OCI-LY3 (cell line): ENCODE data around the gene ZNF335.
"Not testable (repeated sequence)": the region's sequence is repeated elsewhere in the genome, so short reads cannot be mapped to it uniquely, and the experiment has no call there.

ENCODE experiments used
- H2AFZ ChIP-seq: fragments of 200-600, 300-600 bp; shearing (Covaris generic); 2 replicates; pipeline ENCODE4 v1.6.0; 2014; ENCODE audit warnings: antibody characterized with exemption, low read depth, low read length
- H3K27ac ChIP-seq: fragments of 200-600, 300-600 bp; sonication (generic); 2 replicates; pipeline ENCODE4 v1.5.1; 2014; ENCODE audit warnings: mild to moderate bottlenecking, low read length, moderate library complexity, mixed read lengths
- H3K27me3 ChIP-seq: fragments of 200-600, 300-600 bp; sonication (generic); 2 replicates; pipeline ENCODE4 v1.6.1; 2014; ENCODE audit warnings: low read depth, low read length, mixed read lengths
- H3K36me3 ChIP-seq: fragments of 200-600, 300-600 bp; sonication (generic); replicated peaks from 2 replicates; pipeline ENCODE3; 2014; ENCODE audit warnings: low read depth, low read length, mixed read lengths
- H3K4me1 ChIP-seq: fragments of 300-600, 200-600 bp; sonication (generic); 2 replicates; pipeline ENCODE4 v1.6.1; 2014; ENCODE audit warnings: low read length, mixed read lengths
- H3K4me2 ChIP-seq: fragments of 200-600, 300-600 bp; sonication (generic); 2 replicates; pipeline ENCODE4 v1.6.1; 2014; ENCODE audit warnings: low read length, mixed read lengths
- H3K4me3 ChIP-seq: fragments of 300-600, 200-600 bp; sonication (generic); 2 replicates; pipeline ENCODE4 v1.5.1; 2014; ENCODE audit warnings: antibody characterized with exemption, mild to moderate bottlenecking, low read length, moderate library complexity
- H3K79me2 ChIP-seq: fragments of 300-600, 200-600 bp; shearing (Covaris generic); 2 replicates; pipeline ENCODE4 v1.6.1; 2014; ENCODE audit warnings: mild to moderate bottlenecking, low read length, mixed read lengths
- H3K9ac ChIP-seq: fragments of 300-600, 200-600 bp; shearing (Covaris generic); 2 replicates; pipeline ENCODE4 v1.6.0; 2014; ENCODE audit warnings: mild to moderate bottlenecking, low read length, moderate library complexity
- H3K9me3 ChIP-seq: fragments of 200-600, 300-600 bp; shearing (Covaris generic); 2 replicates; pipeline ENCODE4 v1.6.1; 2014; ENCODE audit warnings: low read length, mixed read lengths; ENCODE audit not compliant: insufficient read depth
- H4K20me1 ChIP-seq: fragments of 200-600, 300-600 bp; sonication (generic); 2 replicates; pipeline ENCODE4 v1.6.1; 2016; ENCODE audit warnings: low read length, mixed read lengths; ENCODE audit not compliant: insufficient read depth
- CTCF ChIP-seq: fragments of 200-600, 300-600 bp; sonication (generic); IDR thresholded peaks from 2 replicates; pipeline ENCODE4 v1.5.1; 2014; ENCODE audit warnings: antibody characterized with exemption, low read length, low read depth
- EZH2phosphoT487 ChIP-seq: fragments of 200-600 bp; shearing (Covaris generic); IDR thresholded peaks from 2 replicates; pipeline ENCODE4 v1.6.1; 2018; ENCODE audit warnings: antibody characterized with exemption, mixed run types, low read depth

ZNF335 gene

GRCh38 chr20:45959126-45959525 lies 12.9 kb downstream of the ZNF335 start:
- Histone ChIP-seq H3K27me3 (no peaks in the 10 kb centered on the region), H4K20me1 (peaks cover 21% of the 10 kb centered on the region; the same call in 1 of the 2 replicates), H3K79me2 (no peaks in the 10 kb centered on the region), H3K9ac (no peak overlapping the region), H3K4me2 (no peak overlapping the region), H3K27ac (no peak overlapping the region), H3K9me3 (no peaks in the 10 kb centered on the region), H3K36me3 (peaks cover 74% of the 10 kb centered on the region), H3K4me1 (peaks cover 42% of the 10 kb centered on the region), H2AFZ (no peak overlapping the region), H3K4me3 (no peak overlapping the region)
- TF ChIP-seq CTCF (no peak), EZH2phosphoT487 (no peak)

DNA sequence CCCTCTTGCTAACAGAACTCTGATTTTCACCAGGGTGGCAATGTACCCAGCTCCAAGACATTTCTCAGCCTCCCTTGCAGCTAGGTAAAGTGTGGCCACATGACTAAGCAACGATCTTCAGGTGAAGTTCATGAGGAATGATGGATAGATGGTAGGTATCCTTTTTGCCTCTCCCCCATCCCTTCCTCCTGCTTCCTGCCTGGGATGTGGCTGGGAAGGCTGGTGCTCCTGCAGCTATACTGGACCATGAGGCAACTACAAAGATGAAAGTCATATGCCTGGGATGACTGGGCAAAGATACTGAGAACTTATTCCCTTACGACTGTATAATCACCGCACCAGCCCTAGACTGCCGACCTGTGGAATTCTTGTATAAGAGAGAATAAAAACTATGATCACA lies 13.4 kb downstream of the ZNF335 start:
- no peak for TF ChIP-seq CTCF
- no peak for TF ChIP-seq EZH2phosphoT487
- H3K27me3 ChIP-seq, result no peaks in the 10 kb centered on the region
- H2AFZ ChIP-seq, result no peak overlapping the region
- no peak overlapping the region for H3K4me2 ChIP-seq
- H3K9me3 ChIP-seq, result no peaks in the 10 kb centered on the region
- no peak overlapping the region for H3K4me3 ChIP-seq
- H3K27ac ChIP-seq, result no peak overlapping the region
- H3K4me1 ChIP-seq, result peaks cover 36% of the 10 kb centered on the region
- peaks cover 72% of the 10 kb centered on the region for H3K36me3 ChIP-seq
- no peak overlapping the region for H3K9ac ChIP-seq
- peaks cover 15% of the 10 kb centered on the region; the same call in 1 of the 2 replicates for H4K20me1 ChIP-seq
- no peaks in the 10 kb centered on the region for H3K79me2 ChIP-seq

DNA sequence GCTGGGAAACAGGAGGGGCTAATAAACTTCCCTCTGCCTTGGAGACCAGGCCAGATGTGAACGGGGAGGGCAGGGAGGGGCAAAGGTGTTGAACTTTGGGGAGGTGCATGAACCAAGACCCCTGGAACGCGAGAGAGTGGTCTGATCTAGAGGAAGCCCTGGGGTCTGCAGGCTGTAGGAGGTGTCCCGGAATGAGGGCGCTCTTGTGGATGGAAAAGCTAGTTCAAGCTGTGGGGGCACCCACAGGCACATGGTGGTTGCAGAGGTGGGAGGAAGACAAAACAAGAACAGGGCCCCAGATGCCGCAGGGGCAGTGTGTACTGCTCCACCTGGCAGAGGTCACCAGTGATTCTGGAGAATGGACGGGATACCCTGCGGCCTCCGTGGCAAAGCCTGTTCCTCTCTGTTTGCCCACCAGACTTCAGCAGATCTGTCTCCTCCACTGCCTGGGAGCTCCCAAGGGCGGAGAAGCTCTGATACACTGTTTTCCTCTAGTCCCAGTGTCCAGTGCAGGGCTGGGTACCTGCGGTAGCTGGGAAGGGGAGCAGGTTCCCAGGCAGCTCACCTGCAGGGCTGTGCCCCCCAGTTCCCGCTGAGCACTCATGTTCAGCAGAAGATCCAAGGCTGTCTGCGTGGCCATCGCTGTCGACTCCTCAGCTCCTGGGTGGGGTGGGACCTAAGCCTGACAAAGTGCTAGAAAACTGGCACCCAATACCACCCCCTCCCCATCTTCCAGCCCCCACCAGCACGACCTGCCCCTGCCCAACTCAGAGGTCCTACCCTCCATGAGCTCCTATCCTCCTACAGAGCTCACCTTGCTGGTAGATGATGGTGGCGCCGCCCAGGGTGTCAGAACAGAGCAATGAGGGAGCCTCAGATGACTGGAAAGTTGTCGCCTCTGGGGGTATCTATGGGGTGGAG lies 14.7 kb downstream of the ZNF335 start:
- peaks cover 77% of the 10 kb centered on the region for H3K36me3 ChIP-seq
- TF ChIP-seq EZH2phosphoT487 (no peak), CTCF (no peak)

GRCh38 chr20:45956326-45956725 lies 15.7 kb downstream of the ZNF335 start:
- H3K27me3 ChIP-seq, H3K9ac ChIP-seq, H3K4me3 ChIP-seq, H3K4me2 ChIP-seq, H2AFZ ChIP-seq, H3K79me2 ChIP-seq, H3K9me3 ChIP-seq, H3K27ac ChIP-seq: not testable (repeated sequence)
- peaks cover 77% of the 10 kb centered on the region for H3K36me3 ChIP-seq
- peaks cover 12% of the 10 kb centered on the region; the same call in 1 of the 2 replicates for H4K20me1 ChIP-seq
- peaks cover 19% of the 10 kb centered on the region for H3K4me1 ChIP-seq

More for the DNA sequence above, 14.7 kb downstream of the ZNF335 start:
- no peak overlapping the region for H3K4me2 ChIP-seq
- H4K20me1 ChIP-seq, result peaks cover 12% of the 10 kb centered on the region; the same call in 1 of the 2 replicates
- no peaks in the 10 kb centered on the region for H3K27me3 ChIP-seq
- peaks cover 26% of the 10 kb centered on the region for H3K4me1 ChIP-seq
- H3K79me2 ChIP-seq, result no peaks in the 10 kb centered on the region
- H3K9me3 ChIP-seq, result no peaks in the 10 kb centered on the region
- no peak overlapping the region for H3K4me3 ChIP-seq
- no peak overlapping the region for H3K9ac ChIP-seq
- no peak overlapping the region for H3K27ac ChIP-seq
- no peak overlapping the region for H2AFZ ChIP-seq
